ENCODE results near the gene ARHGAP21. TPM values are rescaled to one million over a fixed set of nuclear protein-coding genes. Genes with fewer than 3 reads are reported as not detected.

ARHGAP21 gene
- total RNA-seq, 4 donors from 2014 or later = 35.1 to 60.5 (median 54.1) TPM

DNA sequence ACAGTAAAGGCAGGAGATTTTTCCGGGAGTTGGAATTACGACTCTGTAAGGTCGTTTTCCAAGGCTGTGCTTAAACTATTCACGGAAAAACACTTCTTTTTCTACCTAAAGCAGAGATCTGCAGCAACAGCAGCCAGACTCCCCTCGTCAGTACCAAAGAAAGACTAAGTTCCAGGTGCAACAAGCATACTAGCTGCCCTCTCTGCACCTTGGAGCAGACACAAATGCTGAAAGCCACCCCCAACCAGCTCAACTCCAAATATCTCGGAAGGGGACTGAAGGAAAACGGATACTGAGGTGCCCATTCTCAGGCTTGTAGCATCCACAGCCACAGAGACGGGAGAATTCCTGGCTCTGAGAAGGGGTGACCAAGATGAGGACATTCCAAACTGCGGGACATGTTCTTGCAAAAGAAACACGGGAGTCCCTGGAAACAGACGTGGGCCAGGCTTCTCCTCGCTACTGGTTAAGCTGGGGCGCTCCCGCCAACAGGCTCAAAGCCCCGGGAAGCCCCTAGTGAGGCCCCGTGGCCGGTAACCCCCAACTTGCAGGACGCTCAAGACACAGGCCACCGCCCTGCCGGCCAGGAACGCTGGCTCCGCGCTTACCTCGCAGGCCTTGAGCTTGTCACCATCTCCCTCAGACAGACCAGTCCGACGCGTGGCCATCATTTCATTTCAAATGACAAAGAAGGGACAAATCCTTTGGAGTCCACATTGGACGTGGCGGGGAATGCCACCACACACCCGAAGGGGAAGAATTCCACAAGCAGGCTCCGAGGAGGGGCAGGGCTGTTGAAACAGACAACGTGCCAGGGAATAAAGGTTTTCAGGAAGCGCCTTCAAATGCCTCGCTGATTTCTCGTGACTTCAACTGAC is 2.2 kb downstream of the ARHGAP21 start:
- DNase-seq = peak; percentile 27 to 28
- Histone ChIP-seq H3K4me3 (peak overlapping the region; percentile 69 to 89 (median 86)), H3K36me3 (no peaks in the 10 kb centered on the region), H3K27ac (peak overlapping the region; percentile 93 to 98 (median 97)), H3K4me1 (peaks cover 55 to 59% of the 10 kb centered on the region in 2 donors), H3K27me3 (no peaks in the 10 kb centered on the region), H3K9me3 (no peaks in the 10 kb centered on the region)
- in situ Hi-C loops (cut with MboI; ENCODE audit: low sequenced_read_pairs in 4 of 4) = no loop called here
- TF ChIP-seq POLR2A (IDR thresholded peaks at IDR 0.05) = no peak
- TF ChIP-seq, protein P1, sequence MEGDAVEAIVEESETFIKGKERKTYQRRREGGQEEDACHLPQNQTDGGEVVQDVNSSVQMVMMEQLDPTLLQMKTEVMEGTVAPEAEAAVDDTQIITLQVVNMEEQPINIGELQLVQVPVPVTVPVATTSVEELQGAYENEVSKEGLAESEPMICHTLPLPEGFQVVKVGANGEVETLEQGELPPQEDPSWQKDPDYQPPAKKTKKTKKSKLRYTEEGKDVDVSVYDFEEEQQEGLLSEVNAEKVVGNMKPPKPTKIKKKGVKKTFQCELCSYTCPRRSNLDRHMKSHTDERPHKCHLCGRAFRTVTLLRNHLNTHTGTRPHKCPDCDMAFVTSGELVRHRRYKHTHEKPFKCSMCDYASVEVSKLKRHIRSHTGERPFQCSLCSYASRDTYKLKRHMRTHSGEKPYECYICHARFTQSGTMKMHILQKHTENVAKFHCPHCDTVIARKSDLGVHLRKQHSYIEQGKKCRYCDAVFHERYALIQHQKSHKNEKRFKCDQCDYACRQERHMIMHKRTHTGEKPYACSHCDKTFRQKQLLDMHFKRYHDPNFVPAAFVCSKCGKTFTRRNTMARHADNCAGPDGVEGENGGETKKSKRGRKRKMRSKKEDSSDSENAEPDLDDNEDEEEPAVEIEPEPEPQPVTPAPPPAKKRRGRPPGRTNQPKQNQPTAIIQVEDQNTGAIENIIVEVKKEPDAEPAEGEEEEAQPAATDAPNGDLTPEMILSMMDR (IDR thresholded peaks at IDR 0.05 in 4 of 5, conservative IDR thresholded peaks at IDR 0.05 in 1 of 5) = peak in 1 of 5 experiments; percentile 6
- intact Hi-C loops (cut with DNase I; ENCODE audit: low total_unique reads) = no loop called here
- no peak for ATAC-seq

DNA sequence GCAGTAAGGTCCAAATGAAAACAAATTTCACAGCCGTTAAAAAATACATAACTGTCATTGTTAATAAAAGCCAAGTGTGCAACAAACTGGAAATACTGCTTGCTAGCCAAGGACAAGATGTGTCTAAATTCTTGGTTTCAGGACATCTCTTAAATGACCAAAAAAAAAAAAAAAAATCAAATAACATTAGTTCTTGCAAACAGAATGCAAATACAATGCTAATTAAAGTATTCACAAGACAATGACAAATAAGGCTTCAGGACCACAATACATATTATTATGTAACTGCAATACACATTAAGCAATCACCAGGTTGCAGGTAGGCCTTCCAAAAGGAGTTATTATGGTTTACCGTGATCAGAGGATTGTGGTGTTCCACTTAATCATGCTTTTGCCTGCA is 3.6 kb downstream of the ARHGAP21 start:
- in situ Hi-C loops (cut with MboI; ENCODE audit: low sequenced_read_pairs in 4 of 4) (no loop called here), intact Hi-C loops (cut with DNase I; ENCODE audit: low total_unique reads) (no loop called here)
- no peaks in the 10 kb centered on the region for H3K36me3 ChIP-seq
- ATAC-seq = no peak
- no peak for DNase-seq
- TF ChIP-seq POLR2A (IDR thresholded peaks at IDR 0.05) = no peak
- TF ChIP-seq, protein P1 (IDR thresholded peaks at IDR 0.05 in 4 of 5, conservative IDR thresholded peaks at IDR 0.05 in 1 of 5) = no peak
- peaks cover 59 to 68% of the 10 kb centered on the region in 2 donors for H3K4me1 ChIP-seq
- no peak overlapping the region for H3K27ac ChIP-seq
- peak overlapping the region; percentile 69 to 89 (median 86) for H3K4me3 ChIP-seq
- H3K9me3 ChIP-seq = no peaks in the 10 kb centered on the region
- no peaks in the 10 kb centered on the region for H3K27me3 ChIP-seq

DNA sequence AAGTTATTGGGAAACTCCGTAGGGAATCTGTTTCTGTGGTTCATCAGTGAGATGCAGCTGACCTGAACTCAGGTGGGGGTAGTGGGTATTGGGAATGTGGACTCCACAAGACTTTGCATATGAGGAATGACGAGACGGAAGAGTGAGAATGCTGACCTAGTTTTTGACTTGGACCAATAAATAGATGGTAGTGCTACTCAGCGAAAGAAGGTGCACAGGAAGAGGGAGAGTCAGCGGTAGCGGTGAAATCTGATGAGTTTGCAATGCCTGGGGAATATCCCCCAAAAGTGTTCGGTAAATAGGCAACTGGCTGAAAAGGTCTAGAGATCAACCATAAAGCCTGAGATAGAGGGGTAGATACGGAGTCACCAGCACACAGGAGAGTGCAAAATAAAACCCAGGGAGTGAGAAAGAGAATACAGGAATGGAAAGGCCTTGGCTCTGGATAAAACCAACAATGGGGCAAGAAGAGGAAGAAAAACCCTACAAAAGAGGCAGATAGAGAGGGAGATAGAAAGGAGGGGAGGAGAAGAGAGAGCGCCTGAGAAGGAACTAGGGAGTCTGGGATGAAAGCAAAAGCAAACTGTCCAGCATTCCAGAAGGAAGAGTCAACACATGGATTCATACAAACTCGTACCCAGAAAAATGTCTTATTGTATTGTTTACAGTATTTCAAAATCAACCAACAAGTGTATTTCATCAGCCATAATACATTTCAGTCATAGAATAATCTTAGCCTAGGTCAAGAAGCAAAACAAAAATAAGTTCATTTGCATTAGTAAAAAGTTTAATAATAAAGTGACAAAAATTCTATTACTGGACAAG is 5.4 kb downstream of the ARHGAP21 start:
- ATAC-seq (no peak), DNase-seq (no peak)
- H3K36me3 ChIP-seq = no peaks in the 10 kb centered on the region
- H3K4me3 ChIP-seq = no peak overlapping the region
- no peaks in the 10 kb centered on the region for H3K9me3 ChIP-seq
- no peaks in the 10 kb centered on the region for H3K27me3 ChIP-seq
- in situ Hi-C loops (cut with MboI; ENCODE audit: low sequenced_read_pairs in 4 of 4) (no loop called here), intact Hi-C loops (cut with DNase I; ENCODE audit: low total_unique reads) (no loop called here)
- H3K27ac ChIP-seq = no peak overlapping the region
- TF ChIP-seq, protein P1 (IDR thresholded peaks at IDR 0.05 in 4 of 5, conservative IDR thresholded peaks at IDR 0.05 in 1 of 5) = no peak
- TF ChIP-seq POLR2A (IDR thresholded peaks at IDR 0.05) = no peak
- peaks cover 62 to 73% of the 10 kb centered on the region in 2 donors for H3K4me1 ChIP-seq

DNA sequence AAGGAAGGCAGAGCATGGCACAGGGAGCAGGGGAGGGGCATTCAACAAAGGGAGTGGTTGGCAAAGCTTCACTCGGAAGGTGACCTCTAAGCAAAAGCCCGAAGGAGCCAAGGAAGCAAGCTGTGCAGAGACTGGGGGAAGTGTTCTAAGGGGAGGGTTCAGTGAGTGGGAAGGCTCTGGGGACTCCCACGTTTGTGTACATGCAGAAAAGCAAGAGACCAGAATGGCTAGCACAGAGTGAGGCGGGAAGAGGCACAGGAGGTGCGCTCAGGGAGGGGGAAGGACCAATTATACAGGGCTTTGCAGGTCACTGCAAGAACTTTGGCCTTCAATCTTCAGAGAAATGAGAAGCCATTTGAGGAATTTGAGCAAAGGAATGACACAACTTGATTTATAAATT is 7.4 kb downstream of the ARHGAP21 start:
- in situ Hi-C loops (cut with MboI; ENCODE audit: low sequenced_read_pairs in 4 of 4) = no loop called here
- Histone ChIP-seq H3K4me1 (peaks cover 67 to 72% of the 10 kb centered on the region in 2 donors), H3K4me3 (no peak overlapping the region), H3K9me3 (no peaks in the 10 kb centered on the region), H3K36me3 (no peaks in the 10 kb centered on the region), H3K27me3 (no peaks in the 10 kb centered on the region), H3K27ac (no peak overlapping the region)
- ATAC-seq (peak in 1 of 2 donors; percentile 60), DNase-seq (no peak)
- intact Hi-C loops (cut with DNase I; ENCODE audit: low total_unique reads) = no loop called here
- TF ChIP-seq, protein P1 (IDR thresholded peaks at IDR 0.05 in 4 of 5, conservative IDR thresholded peaks at IDR 0.05 in 1 of 5) = no peak
- TF ChIP-seq POLR2A (IDR thresholded peaks at IDR 0.05) = no peak
